A673 (cell line): Measurements from ENCODE around the gene TMEM221.

Experiments used
- EZH2 ChIP-seq: fragments of 200-600 bp; sonication (generic); IDR thresholded peaks from 2 replicates; pipeline ENCODE4 v1.6.1; 2017; ENCODE audit warnings: borderline replicate concordance, low read depth, mild to moderate bottlenecking, mixed read lengths, antibody characterized with exemption, low read length; ENCODE audit not compliant: poor library complexity, severe bottlenecking
- TF ChIP-seq, protein P1 (sequence below): fragments of 300-800, 200-600 bp; sonication (generic); conservative IDR thresholded peaks from 2 replicates; pipeline ENCODE4 v1.5.1; 2017; ENCODE audit warnings: low read depth, mild to moderate bottlenecking, antibody characterized with exemption, low read length, moderate library complexity, mixed read lengths

DNA sequence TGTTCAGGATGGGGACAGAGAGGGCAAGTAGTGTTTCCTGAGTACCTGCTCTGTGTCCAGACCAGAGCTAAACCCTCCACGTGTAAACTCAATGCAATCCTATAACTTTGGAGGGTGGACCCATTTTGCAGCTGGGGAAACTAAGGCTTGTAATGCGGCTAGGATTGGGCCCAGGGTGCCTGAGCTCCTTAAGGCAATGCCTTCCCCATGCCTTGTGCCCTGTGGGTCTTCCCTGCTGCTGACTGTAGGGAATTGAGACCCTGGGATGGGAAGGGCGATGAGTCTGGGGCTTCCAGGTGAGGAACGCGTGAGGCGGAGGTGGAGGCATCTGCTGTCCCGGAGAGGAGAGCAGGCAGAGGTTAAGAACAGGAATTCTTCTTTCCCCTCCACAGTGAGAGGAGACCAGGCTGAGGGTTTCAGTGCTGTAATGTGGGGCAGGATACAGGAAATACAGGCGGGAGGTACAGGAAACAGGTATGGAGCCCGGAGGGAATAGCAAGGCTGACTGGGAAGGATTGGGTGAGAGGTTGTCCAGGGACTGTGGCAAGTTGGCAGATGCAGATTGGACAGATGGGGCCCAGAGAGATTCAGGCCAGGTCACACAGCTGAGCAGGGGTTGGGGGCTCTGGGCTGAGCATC is 41.0 kb upstream of the TMEM221 start:
- TF ChIP-seq, protein P1, sequence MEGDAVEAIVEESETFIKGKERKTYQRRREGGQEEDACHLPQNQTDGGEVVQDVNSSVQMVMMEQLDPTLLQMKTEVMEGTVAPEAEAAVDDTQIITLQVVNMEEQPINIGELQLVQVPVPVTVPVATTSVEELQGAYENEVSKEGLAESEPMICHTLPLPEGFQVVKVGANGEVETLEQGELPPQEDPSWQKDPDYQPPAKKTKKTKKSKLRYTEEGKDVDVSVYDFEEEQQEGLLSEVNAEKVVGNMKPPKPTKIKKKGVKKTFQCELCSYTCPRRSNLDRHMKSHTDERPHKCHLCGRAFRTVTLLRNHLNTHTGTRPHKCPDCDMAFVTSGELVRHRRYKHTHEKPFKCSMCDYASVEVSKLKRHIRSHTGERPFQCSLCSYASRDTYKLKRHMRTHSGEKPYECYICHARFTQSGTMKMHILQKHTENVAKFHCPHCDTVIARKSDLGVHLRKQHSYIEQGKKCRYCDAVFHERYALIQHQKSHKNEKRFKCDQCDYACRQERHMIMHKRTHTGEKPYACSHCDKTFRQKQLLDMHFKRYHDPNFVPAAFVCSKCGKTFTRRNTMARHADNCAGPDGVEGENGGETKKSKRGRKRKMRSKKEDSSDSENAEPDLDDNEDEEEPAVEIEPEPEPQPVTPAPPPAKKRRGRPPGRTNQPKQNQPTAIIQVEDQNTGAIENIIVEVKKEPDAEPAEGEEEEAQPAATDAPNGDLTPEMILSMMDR = 0 out of 2 replicates have a peak, but pooled peaks have one; percentile 5
- no peak for TF ChIP-seq EZH2
